Endothelial cell of umbilical vein (primary cell): ENCODE results near the gene OSBPL6. TPM values are rescaled to one million over a fixed set of nuclear protein-coding genes. Genes with fewer than 3 reads are reported as not detected.
A peak's percentile ranks its signal among the peaks of the same experiment; 100 is the strongest.

Source experiments
- BruUV-seq: library from RNA; stranded (reverse); fragments of 400-500 nt; replicated peaks from 2 replicates; lab custom pipeline; 2021; lab: Mats Ljungman, UMichigan
- CTCF ChIA-PET: fragments of 300-600, 350-600 bp; sonication (Branson Sonifier 250); formaldehyde crosslinking; loops from one replicate; lab custom pipeline; 2021; ENCODE audit warnings: antibody characterized with exemption, inconsistent platforms; lab: Charles Lee
- POLR2A ChIA-PET: fragments of 300-600, 350-600 bp; sonication (Branson Sonifier 250); formaldehyde crosslinking; loops from one replicate; lab custom pipeline; 2021; ENCODE audit warnings: antibody characterized with exemption, inconsistent platforms; lab: Charles Lee
- DNase-seq: peaks from one replicate; pipeline ENCODE4 v3.0.0-alpha.2; 2011; ENCODE audit warnings: low read depth, low spot score
- FAIRE-seq: peaks from 2 replicates; lab custom pipeline; 2011; peaks lifted over from hg19 to GRCh38; lab: Jason Lieb, UNC
- H2AFZ ChIP-seq: 2 replicates; pipeline ENCODE4 v1.6.0; 2012; ENCODE audit warnings: low read depth, low read length, control low read depth, inconsistent platforms
- H3K27ac ChIP-seq: 2 replicates; pipeline ENCODE4 v1.5.1; 2011; ENCODE audit warnings: low read depth, mild to moderate bottlenecking, control low read depth, low read length, moderate library complexity; ENCODE audit not compliant: insufficient read depth
- H3K27me3 ChIP-seq, 2 experiments: 2 replicates each; pipeline versions ENCODE4 v1.6.0 to v1.6.1; 2011; ENCODE audit warnings: low read length in 2 of 2, mixed read lengths in 1 of 2; ENCODE audit not compliant: control insufficient read depth in 2 of 2, insufficient read depth in 2 of 2
- H3K36me3 ChIP-seq, 2 experiments: 2 replicates in 1 of 2; 3 replicates in 1 of 2; pipeline ENCODE4 v1.5.1; 2011; ENCODE audit warnings: low read length in 2 of 2, mild to moderate bottlenecking in 1 of 2, moderate library complexity in 1 of 2; ENCODE audit not compliant: control insufficient read depth in 2 of 2, insufficient read depth in 2 of 2; ENCODE audit errors: extremely low read depth in 1 of 2
- H3K4me1 ChIP-seq: 3 replicates; pipeline ENCODE4 v1.5.1; 2011; ENCODE audit warnings: mild to moderate bottlenecking, low read length; ENCODE audit not compliant: control insufficient read depth, insufficient read depth; ENCODE audit errors: extremely low read depth
- H3K4me2 ChIP-seq: 2 replicates; pipeline ENCODE4 v1.6.1; 2011; ENCODE audit warnings: low read length, control low read depth, mixed read lengths; ENCODE audit not compliant: insufficient read depth
- H3K4me3 ChIP-seq, 3 experiments: fragments of 200-600 bp in 1 of 3; sonication (generic), shearing (Covaris generic) in 1 of 3; replicated peaks in 1 of 3; 2 replicates each; pipeline ENCODE4 v1.5.1; 2011 to 2016; ENCODE audit warnings: control low read depth in 3 of 3, low read length in 3 of 3, mild to moderate bottlenecking in 2 of 3, inconsistent platforms in 1 of 3, low read depth in 1 of 3, moderate library complexity in 1 of 3; ENCODE audit not compliant: insufficient read depth in 1 of 3
- H3K79me2 ChIP-seq: 2 replicates; pipeline ENCODE4 v1.6.0; 2012; ENCODE audit warnings: low read length, inconsistent platforms; ENCODE audit not compliant: control insufficient read depth, insufficient read depth
- H3K9ac ChIP-seq: replicated peaks from 2 replicates; pipeline ENCODE3; 2011; ENCODE audit warnings: low read length, control low read depth; ENCODE audit not compliant: insufficient read depth; ENCODE audit errors: extremely low read depth
- H3K9me1 ChIP-seq: replicated peaks from 3 replicates; pipeline ENCODE4 v1.6.0; 2011; ENCODE audit warnings: mild to moderate bottlenecking, low read length; ENCODE audit not compliant: control insufficient read depth, insufficient read depth; ENCODE audit errors: extremely low read depth
- H3K9me3 ChIP-seq: replicated peaks from 2 replicates; pipeline ENCODE4 v1.5.1; 2012; ENCODE audit warnings: low read length, inconsistent platforms; ENCODE audit not compliant: control insufficient read depth, insufficient read depth
- H4K20me1 ChIP-seq: replicated peaks from 2 replicates; pipeline ENCODE3; 2011; ENCODE audit warnings: mild to moderate bottlenecking, low read length; ENCODE audit not compliant: control insufficient read depth, insufficient read depth; ENCODE audit errors: extremely low read depth
- EZH2 ChIP-seq: IDR thresholded peaks from 2 replicates; pipeline ENCODE4 v1.6.1; 2012; ENCODE audit warnings: borderline replicate concordance, low read depth, mild to moderate bottlenecking, moderate library complexity, low read length, inconsistent platforms; ENCODE audit not compliant: severe bottlenecking
- FOS ChIP-seq: IDR thresholded peaks from 2 replicates; pipeline ENCODE4 v1.6.1; 2011; ENCODE audit warnings: mild to moderate bottlenecking, low read length, moderate library complexity, borderline replicate concordance; ENCODE audit not compliant: insufficient read depth
- GATA2 ChIP-seq: IDR thresholded peaks from 2 replicates; pipeline ENCODE4 v1.7.0; 2011; ENCODE audit warnings: low read depth, mild to moderate bottlenecking, moderate library complexity, mixed read lengths, low read length; ENCODE audit not compliant: insufficient read length, insufficient read depth
- JUN ChIP-seq: IDR thresholded peaks from 2 replicates; pipeline ENCODE4 v1.6.1; 2011; ENCODE audit warnings: borderline replicate concordance, low read depth; ENCODE audit not compliant: insufficient read length, insufficient read depth
- MAX ChIP-seq: IDR thresholded peaks from 2 replicates; pipeline ENCODE4 v1.6.1; 2011; ENCODE audit not compliant: insufficient read depth, insufficient read length
- POLR2A ChIP-seq: IDR thresholded peaks from 2 replicates; pipeline ENCODE4 v1.6.1; 2012; ENCODE audit warnings: low read depth, mild to moderate bottlenecking, control low read depth, low read length
- POLR2AphosphoS5 ChIP-seq: IDR thresholded peaks from 2 replicates; pipeline ENCODE4 v1.6.1; 2012; ENCODE audit warnings: low read depth, mild to moderate bottlenecking, control low read depth, low read length, moderate library complexity; ENCODE audit not compliant: insufficient read depth
- dilution Hi-C: fragments of 300-500 bp; cut with MboI; formaldehyde crosslinking; loops from one replicate; pipeline ENCODE4 v1.15.0; 2019; ENCODE audit warnings: low sequenced_read_pairs; ENCODE audit not compliant: extremely low pct_ligation_motif_present
- intact Hi-C: fragments of 100-400 bp; cut with micrococcal nuclease; formaldehyde crosslinking; loops from one replicate; pipeline ENCODE4 v1.10.0; 2022
- polyA plus RNA-seq, 4 experiments: library from polyadenylated mRNA; depleted of rRNA in 3 of 4; stranded (reverse) in 3 of 4; unstranded in 1 of 4; fragments of >200 nt; gene quantifications; 2 replicates each; pipeline versions ENCODE4 v1.2.1 to v1.2.3, GENCODE V29; 2011 to 2012; ENCODE audit warnings: missing spikeins in 1 of 4
- total RNA-seq: library from RNA; stranded (reverse); gene quantifications from 2 replicates; pipeline ENCODE4 v1.2.3, GENCODE V29; 2021
- TF ChIP-seq, protein P1 (sequence below), 2 donors: IDR thresholded peaks; 1 replicate in 1 of 2; 2 replicates in 1 of 2; pipeline ENCODE4 v1.5.1; 2011; ENCODE audit warnings: low read length in 2 of 2, mild to moderate bottlenecking in 2 of 2, moderate library complexity in 2 of 2, control low read depth in 1 of 2, inconsistent platforms in 1 of 2, low read depth in 1 of 2; ENCODE audit not compliant: insufficient read depth in 1 of 2; ENCODE audit errors: extremely low read depth in 1 of 2

Gene OSBPL6
- total and polyA plus RNA-seq, 2 donors (not counting 3 experiments of a cell fraction or from before 2014, with no cell fraction given) = 1.5 to 2.3 TPM

- no peak for TF ChIP-seq POLR2AphosphoS5
- TF ChIP-seq FOS = no peak
- Histone ChIP-seq H3K79me2 (no peaks in the 10 kb centered on the region), H4K20me1 (no peaks in the 10 kb centered on the region), H3K4me2 (no peak overlapping the region), H3K4me1 (peaks cover 4% of the 10 kb centered on the region), H3K27me3 (peaks cover 0 to 2% of the 10 kb centered on the region in 2 experiments), H3K9ac (no peak overlapping the region), H3K27ac (no peak overlapping the region), H3K9me1 (no peaks in the 10 kb centered on the region), H3K36me3 (no peaks in the 10 kb centered on the region), H2AFZ (no peak overlapping the region), H3K4me3 (no peak overlapping the region), H3K9me3 (no peaks in the 10 kb centered on the region)
- no peak for DNase-seq
- no TSS peak for BruUV-seq
- dilution Hi-C loops = no loop called here
- intact Hi-C loops = no loop called here
- ChIA-PET CTCF (no interaction called here), POLR2A (no interaction called here)
- FAIRE-seq = no peak
These were observed 29.5 kb downstream of the OSBPL6 start for GRCh38 chr2:178223806-178224205.

- Histone ChIP-seq H3K9ac (no peak overlapping the region), H3K27me3 (peaks cover 0 to 2% of the 10 kb centered on the region in 2 experiments), H3K4me1 (peaks cover 4% of the 10 kb centered on the region), H3K4me2 (no peak overlapping the region), H3K9me3 (no peaks in the 10 kb centered on the region), H3K9me1 (no peaks in the 10 kb centered on the region), H2AFZ (no peak overlapping the region), H3K36me3 (no peaks in the 10 kb centered on the region), H3K79me2 (no peaks in the 10 kb centered on the region), H3K27ac (no peak overlapping the region), H4K20me1 (no peaks in the 10 kb centered on the region), H3K4me3 (no peak overlapping the region)
- POLR2A ChIA-PET = no interaction called here
- no TSS peak for BruUV-seq
- dilution Hi-C loops (no loop called here), intact Hi-C loops (no loop called here)
- DNase-seq (peak; percentile 15), FAIRE-seq (no peak)
- CTCF ChIA-PET = interaction anchor here (1.5 kb wide), 1 partner anchor 91 kb away, joined by 3 read pairs; no protein-coding TSS in a partner anchor
- TF ChIP-seq POLR2A (no peak), EZH2 (no peak), JUN (no peak), GATA2 (no peak), MAX (no peak), POLR2AphosphoS5 (no peak), FOS (no peak)
- TF ChIP-seq, protein P1, sequence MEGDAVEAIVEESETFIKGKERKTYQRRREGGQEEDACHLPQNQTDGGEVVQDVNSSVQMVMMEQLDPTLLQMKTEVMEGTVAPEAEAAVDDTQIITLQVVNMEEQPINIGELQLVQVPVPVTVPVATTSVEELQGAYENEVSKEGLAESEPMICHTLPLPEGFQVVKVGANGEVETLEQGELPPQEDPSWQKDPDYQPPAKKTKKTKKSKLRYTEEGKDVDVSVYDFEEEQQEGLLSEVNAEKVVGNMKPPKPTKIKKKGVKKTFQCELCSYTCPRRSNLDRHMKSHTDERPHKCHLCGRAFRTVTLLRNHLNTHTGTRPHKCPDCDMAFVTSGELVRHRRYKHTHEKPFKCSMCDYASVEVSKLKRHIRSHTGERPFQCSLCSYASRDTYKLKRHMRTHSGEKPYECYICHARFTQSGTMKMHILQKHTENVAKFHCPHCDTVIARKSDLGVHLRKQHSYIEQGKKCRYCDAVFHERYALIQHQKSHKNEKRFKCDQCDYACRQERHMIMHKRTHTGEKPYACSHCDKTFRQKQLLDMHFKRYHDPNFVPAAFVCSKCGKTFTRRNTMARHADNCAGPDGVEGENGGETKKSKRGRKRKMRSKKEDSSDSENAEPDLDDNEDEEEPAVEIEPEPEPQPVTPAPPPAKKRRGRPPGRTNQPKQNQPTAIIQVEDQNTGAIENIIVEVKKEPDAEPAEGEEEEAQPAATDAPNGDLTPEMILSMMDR (IDR thresholded peaks at IDR 0.05; ENCODE audit: extremely low read depth in 1 of 2, insufficient read depth in 1 of 2, low read depth in 1 of 2, low read length in 2 of 2) = no peak
These were observed 30.9 kb downstream of the OSBPL6 start for GRCh38 chr2:178225006-178225805.
